Smooth muscle cell of trachea (primary cell): ENCODE data around the gene NR2F1-AS1. TPM values are rescaled to one million over a fixed set of nuclear protein-coding genes. Genes with fewer than 3 reads are reported as not detected.

Experiments used
- total RNA-seq: library from RNA; depleted of rRNA; stranded (reverse); fragments of >200 nt; gene quantifications from 2 replicates; pipeline ENCODE4 v1.2.1, GENCODE V29; 2014

Gene NR2F1-AS1
- total RNA-seq = 22.1 and 31.4 TPM in 2 replicates

DNA sequence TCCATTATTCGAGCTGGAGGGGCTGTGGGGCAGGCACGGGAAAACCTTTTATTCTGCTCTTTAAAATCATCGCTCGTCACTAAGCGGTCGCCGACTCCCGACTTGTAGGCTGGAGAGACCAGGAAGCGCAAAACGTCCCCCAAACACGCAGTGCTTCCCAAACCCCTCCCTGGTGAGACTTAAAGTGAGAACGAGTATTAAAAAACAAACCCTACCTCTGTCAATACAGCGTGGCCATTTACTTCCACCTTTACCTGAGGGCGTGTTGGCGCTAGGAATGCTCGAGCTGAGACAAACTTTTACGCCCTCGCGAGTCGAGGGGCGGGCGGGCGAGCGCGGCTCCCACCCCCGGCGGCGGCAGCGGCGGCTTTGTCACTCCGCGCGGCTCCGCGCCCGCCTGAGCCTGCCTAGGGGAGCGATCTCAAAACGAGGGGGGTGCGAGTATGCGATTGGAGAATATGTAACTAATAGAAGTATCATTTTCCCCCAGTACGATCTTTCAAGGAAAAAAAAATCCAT lies at the start of gene NR2F1-AS1:
TSS of gene NR2F1-AS1 (minus strand) at position 293 of the 519 bp plus-strand sequence.

DNA sequence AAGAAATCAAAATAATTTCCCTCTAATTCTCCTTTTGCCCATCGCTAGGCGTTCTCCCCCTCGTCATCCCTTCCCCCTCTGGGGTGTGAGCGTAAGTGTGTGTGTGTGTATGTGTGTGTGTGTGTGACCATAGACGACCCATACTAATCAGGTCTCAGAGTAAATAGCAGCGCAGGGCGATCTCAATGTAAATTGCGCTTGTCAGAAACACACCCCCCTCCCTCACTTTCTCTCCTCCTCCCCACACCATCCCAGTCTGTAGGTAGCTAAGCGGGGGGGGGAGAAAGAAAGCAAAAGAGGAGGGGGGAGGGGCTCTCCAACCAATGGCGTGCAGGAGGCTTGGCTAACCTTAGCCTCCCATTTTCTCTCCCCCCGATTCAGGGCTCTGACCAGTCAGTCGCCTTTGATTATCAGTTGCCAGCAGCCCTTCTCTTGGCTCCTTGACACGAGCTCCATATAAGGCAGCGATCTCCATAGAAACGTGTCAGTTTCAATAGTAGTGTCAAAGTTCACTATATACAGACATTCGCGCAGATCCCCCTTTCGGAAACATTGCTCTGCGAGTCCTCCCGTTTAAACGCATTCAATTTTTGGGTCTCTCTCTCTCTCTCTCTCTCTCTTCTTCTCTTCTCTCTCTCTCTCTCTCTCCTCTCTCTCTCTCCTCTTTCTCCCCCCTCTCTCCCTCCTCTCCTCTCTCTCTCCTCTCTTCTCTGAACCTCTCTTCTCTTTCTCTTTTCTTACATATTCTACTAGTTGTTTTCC lies 1.8 kb upstream of the NR2F1-AS1 start, which contains the start of gene NR2F1:
TSS of gene NR2F1 (plus strand) at position 546 of the 762 bp plus-strand sequence. CDS start 1,802 bp downstream, outside the sequence.

Other genes starting within 250 kb of the NR2F1-AS1 start
- 55.4 and 99.6 TPM in 2 replicates for gene NR2F1, start 2.0 kb upstream of the NR2F1-AS1 start, total RNA-seq
- 0.99 and 1.9 TPM in 2 replicates for gene POU5F2, start 160.4 kb upstream of the NR2F1-AS1 start, total RNA-seq